GM18870 (cell line): ENCODE data around the gene RHOT2.

Source experiments
- ATAC-seq: cut with Tn5 transposase; IDR thresholded peaks from one replicate; pipeline ENCODE4 v1.9.1; 2021; ENCODE audit warnings: moderate library complexity; ENCODE audit not compliant: unreplicated experiment

Gene RHOT2

GRCh38 chr16:632486-633335, 35.2 kb upstream of the RHOT2 start:
- no peak for ATAC-seq

GRCh38 chr16:633336-634050, 34.4 kb upstream of the RHOT2 start:
- no peak for ATAC-seq

GRCh38 chr16:634051-634670, 33.8 kb upstream of the RHOT2 start:
- ATAC-seq = no peak

GRCh38 chr16:634996-635395, 32.9 kb upstream of the RHOT2 start:
- ATAC-seq = no peak

- no peak for ATAC-seq
Observed at GRCh38 chr16:635573-636205, 32.2 kb upstream of the RHOT2 start.

- ATAC-seq = peak; percentile 49
Observed at GRCh38 chr16:636206-637080, 31.5 kb upstream of the RHOT2 start, which contains the start of gene METTL26. TSS of gene METTL26 (minus strand) at chr16:636305. CDS start at chr16:636290, 15 bp downstream.

GRCh38 chr16:637081-638018, 30.6 kb upstream of the RHOT2 start:
- no peak for ATAC-seq

- ATAC-seq = no peak
Observed at GRCh38 chr16:638034-638543, 29.8 kb upstream of the RHOT2 start.

GRCh38 chr16:638836-639235, 29.1 kb upstream of the RHOT2 start:
- no peak for ATAC-seq

GRCh38 chr16:640614-641013, 27.3 kb upstream of the RHOT2 start:
- ATAC-seq = no peak

GRCh38 chr16:641326-642188, 26.4 kb upstream of the RHOT2 start, which contains the start of gene MCRIP2:
TSS of gene MCRIP2 (plus strand) at chr16:641828. CDS start at chr16:641992, 164 bp downstream.
- no peak for ATAC-seq

GRCh38 chr16:642189-643049, 25.5 kb upstream of the RHOT2 start:
- no peak for ATAC-seq

GRCh38 chr16:643050-643368, 24.9 kb upstream of the RHOT2 start:
- no peak for ATAC-seq

- ATAC-seq = no peak
Observed at GRCh38 chr16:644556-644955, 23.4 kb upstream of the RHOT2 start.

GRCh38 chr16:645852-646678, 21.9 kb upstream of the RHOT2 start:
- ATAC-seq = no peak

- ATAC-seq = no peak
Observed at GRCh38 chr16:646679-647172, 21.2 kb upstream of the RHOT2 start.
